HK-2 (cell line): ENCODE data around the gene DGKI.

Source experiments
- DNase-seq: peaks from one replicate; pipeline ENCODE4 v3.0.0-alpha.2; 2018; ENCODE audit not compliant: unreplicated experiment

Gene DGKI

GRCh38 chr7:137656227-137656849 is 190.4 kb downstream of the DGKI start:
- DNase-seq = peak; percentile 73

- DNase-seq = no peak
Observed at GRCh38 chr7:137655804-137656203, 191.0 kb downstream of the DGKI start.

GRCh38 chr7:137652721-137653120 is 194.1 kb downstream of the DGKI start:
- no peak for DNase-seq

GRCh38 chr7:137647905-137648565 is 198.7 kb downstream of the DGKI start:
- DNase-seq = no peak

- no peak for DNase-seq
Observed at GRCh38 chr7:137642472-137642871, 204.3 kb downstream of the DGKI start.

GRCh38 chr7:137642031-137642430 is 204.7 kb downstream of the DGKI start:
- DNase-seq = no peak

- no peak for DNase-seq
Observed at GRCh38 chr7:137636376-137636775, 210.4 kb downstream of the DGKI start.

GRCh38 chr7:137635874-137636273 is 210.9 kb downstream of the DGKI start:
- DNase-seq = no peak

- no peak for DNase-seq
Observed at GRCh38 chr7:137635132-137635531, 211.6 kb downstream of the DGKI start.

GRCh38 chr7:137634356-137634755 is 212.4 kb downstream of the DGKI start:
- no peak for DNase-seq

GRCh38 chr7:137633133-137633532 is 213.6 kb downstream of the DGKI start:
- DNase-seq = no peak

- no peak for DNase-seq
Observed at GRCh38 chr7:137628216-137628615, 218.6 kb downstream of the DGKI start.

GRCh38 chr7:137626469-137627067 is 220.2 kb downstream of the DGKI start:
- DNase-seq = peak; percentile 56

- DNase-seq = no peak
Observed at GRCh38 chr7:137625197-137625596, 221.6 kb downstream of the DGKI start.

- DNase-seq = peak; percentile 14
Observed at GRCh38 chr7:137619181-137619580, 227.6 kb downstream of the DGKI start.

GRCh38 chr7:137618748-137619147 is 228.0 kb downstream of the DGKI start:
- DNase-seq = no peak

- no peak for DNase-seq
Observed at GRCh38 chr7:137613006-137613525, 233.7 kb downstream of the DGKI start.

GRCh38 chr7:137611606-137612005 is 235.2 kb downstream of the DGKI start:
- DNase-seq = no peak

- DNase-seq = peak; percentile 36
Observed at GRCh38 chr7:137609500-137609899, 237.3 kb downstream of the DGKI start.

- no peak for DNase-seq
Observed at GRCh38 chr7:137606061-137606674, 240.6 kb downstream of the DGKI start.

- no peak for DNase-seq
Observed at GRCh38 chr7:137603043-137603442, 243.7 kb downstream of the DGKI start.

- DNase-seq = no peak
Observed at GRCh38 chr7:137601642-137602041, 245.1 kb downstream of the DGKI start.

- no peak for DNase-seq
Observed at GRCh38 chr7:137597856-137598255, 248.9 kb downstream of the DGKI start.
